ENCODE results near the gene PCDHB13.
"Not testable (repeated sequence)": the region's sequence is repeated elsewhere in the genome, so short reads cannot be mapped to it uniquely, and the experiment has no call there.

- not testable (repeated sequence) for TF ChIP-seq CTCF (conservative IDR thresholded peaks at IDR 0.05 in 1 of 2, IDR thresholded peaks at IDR 0.05 in 1 of 2; ENCODE audit: low read depth in 1 of 2, low read length in 2 of 2); EZH2 (IDR thresholded peaks at IDR 0.05; ENCODE audit: low read length, missing control alignments)
These were observed 29.4 kb upstream of the PCDHB13 start for GRCh38 chr5:141184117-141184855.

All from fibroblast of lung (primary cell).